ENCODE results near the gene LTBP1.

LTBP1 gene

DNA sequence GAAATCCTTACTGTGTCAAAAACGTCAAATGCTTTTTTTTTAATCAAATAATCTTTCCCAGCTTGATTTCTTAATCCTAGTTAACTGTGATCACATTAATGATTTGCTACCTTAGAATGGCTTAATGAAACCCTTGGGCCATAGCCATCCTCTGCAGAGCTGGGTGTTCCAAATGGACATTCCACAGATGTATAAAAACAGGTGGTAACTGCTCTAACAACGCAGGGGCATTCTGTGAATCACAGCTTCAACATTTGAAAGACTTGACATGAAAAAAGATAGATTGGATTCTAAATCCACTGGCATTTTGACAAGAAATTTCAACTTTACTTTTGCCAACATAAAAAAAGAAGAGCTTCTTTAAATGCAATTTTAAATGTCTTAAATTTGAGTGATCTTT, 459.9 kb downstream of the LTBP1 start:
- Histone ChIP-seq H3K4me3 (ENCODE audit: low read length in 2 of 2) (no peak overlapping the region), H3K27ac (ENCODE audit: low read depth in 2 of 2, low read length in 2 of 2) (no peak overlapping the region), H3K4me1 (ENCODE audit: control insufficient read depth in 2 of 2, insufficient read depth in 2 of 2, low read length in 2 of 2) (no peaks in the 10 kb centered on the region), H3K36me3 (ENCODE audit: control insufficient read depth in 2 of 2, insufficient read depth in 2 of 2, low read length in 2 of 2) (no peaks in the 10 kb centered on the region), H3K9me3 (ENCODE audit: control insufficient read depth in 2 of 2, low read length in 2 of 2) (no peaks in the 10 kb centered on the region), H3K9ac (ENCODE audit: low read depth in 1 of 2, low read length in 2 of 2) (no peak overlapping the region), H3K27me3 (ENCODE audit: control insufficient read depth in 2 of 2, insufficient read depth in 2 of 2, low read length in 2 of 2) (no peaks in the 10 kb centered on the region)

- H3K27ac ChIP-seq (ENCODE audit: low read depth in 2 of 2, low read length in 2 of 2): no peak overlapping the region
Measured at GRCh38 chr2:33408109-33408508, 461.4 kb downstream of the LTBP1 start.

DNA sequence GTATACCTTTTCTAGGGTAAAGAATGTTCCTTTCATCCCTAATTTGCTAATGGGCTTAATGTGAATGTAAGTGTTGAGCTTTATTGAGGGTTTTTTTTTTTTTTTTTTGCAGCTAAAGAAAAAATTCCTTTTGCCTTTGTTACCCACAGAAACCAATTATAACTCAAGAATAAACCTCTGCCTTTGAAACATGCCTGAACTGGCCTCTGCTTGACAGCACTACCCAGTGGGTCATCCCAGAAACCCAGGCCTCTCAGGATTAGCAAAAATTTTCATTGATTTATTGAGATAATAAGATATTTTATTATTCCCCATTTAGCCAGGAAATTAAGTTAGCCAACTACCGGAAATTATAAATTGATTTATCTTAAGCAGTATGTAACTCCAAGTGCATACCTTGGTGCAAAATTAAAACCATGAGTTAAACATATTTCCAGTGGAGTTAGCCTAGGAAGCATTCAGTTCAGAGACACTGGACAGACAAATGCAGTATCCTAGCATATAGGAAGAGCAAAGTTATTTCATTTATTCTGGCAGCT, 462.7 kb downstream of the LTBP1 start:
- H3K36me3 ChIP-seq (ENCODE audit: control insufficient read depth in 2 of 2, insufficient read depth in 2 of 2, low read length in 2 of 2): no peaks in the 10 kb centered on the region
- no peak overlapping the region for H3K27ac ChIP-seq (ENCODE audit: low read depth in 2 of 2, low read length in 2 of 2)
- no peak overlapping the region for H3K4me3 ChIP-seq (ENCODE audit: low read length in 2 of 2)
- H3K9ac ChIP-seq (ENCODE audit: low read depth in 1 of 2, low read length in 2 of 2): no peak overlapping the region
- H3K4me1 ChIP-seq (ENCODE audit: control insufficient read depth in 2 of 2, insufficient read depth in 2 of 2, low read length in 2 of 2): no peaks in the 10 kb centered on the region
- H3K9me3 ChIP-seq (ENCODE audit: control insufficient read depth in 2 of 2, low read length in 2 of 2): no peaks in the 10 kb centered on the region
- no peaks in the 10 kb centered on the region for H3K27me3 ChIP-seq (ENCODE audit: control insufficient read depth in 2 of 2, insufficient read depth in 2 of 2, low read length in 2 of 2)

More at GRCh38 chr2:33408109-33408508, 461.4 kb downstream of the LTBP1 start:
- Histone ChIP-seq H3K4me3 (ENCODE audit: low read length in 2 of 2) (no peak overlapping the region), H3K9ac (ENCODE audit: low read depth in 1 of 2, low read length in 2 of 2) (no peak overlapping the region), H3K36me3 (ENCODE audit: control insufficient read depth in 2 of 2, insufficient read depth in 2 of 2, low read length in 2 of 2) (no peaks in the 10 kb centered on the region), H3K4me1 (ENCODE audit: control insufficient read depth in 2 of 2, insufficient read depth in 2 of 2, low read length in 2 of 2) (no peaks in the 10 kb centered on the region), H3K9me3 (ENCODE audit: control insufficient read depth in 2 of 2, low read length in 2 of 2) (no peaks in the 10 kb centered on the region), H3K27me3 (ENCODE audit: control insufficient read depth in 2 of 2, insufficient read depth in 2 of 2, low read length in 2 of 2) (no peaks in the 10 kb centered on the region)

- Histone ChIP-seq H3K9ac (ENCODE audit: low read depth in 1 of 2, low read length in 2 of 2) (no peak overlapping the region), H3K36me3 (ENCODE audit: control insufficient read depth in 2 of 2, insufficient read depth in 2 of 2, low read length in 2 of 2) (no peaks in the 10 kb centered on the region), H3K4me1 (ENCODE audit: control insufficient read depth in 2 of 2, insufficient read depth in 2 of 2, low read length in 2 of 2) (no peaks in the 10 kb centered on the region), H3K27me3 (ENCODE audit: control insufficient read depth in 2 of 2, insufficient read depth in 2 of 2, low read length in 2 of 2) (no peaks in the 10 kb centered on the region), H3K4me3 (ENCODE audit: low read length in 2 of 2) (no peak overlapping the region), H3K9me3 (ENCODE audit: control insufficient read depth in 2 of 2, low read length in 2 of 2) (no peaks in the 10 kb centered on the region), H3K27ac (ENCODE audit: low read depth in 2 of 2, low read length in 2 of 2) (no peak overlapping the region)
Measured at GRCh38 chr2:33411765-33412164, 465.0 kb downstream of the LTBP1 start.

- H3K9ac ChIP-seq (ENCODE audit: low read depth in 1 of 2, low read length in 2 of 2): no peak overlapping the region
- H3K27ac ChIP-seq (ENCODE audit: low read depth in 2 of 2, low read length in 2 of 2): no peak overlapping the region
Measured at GRCh38 chr2:33412920-33413319, 466.2 kb downstream of the LTBP1 start.

DNA sequence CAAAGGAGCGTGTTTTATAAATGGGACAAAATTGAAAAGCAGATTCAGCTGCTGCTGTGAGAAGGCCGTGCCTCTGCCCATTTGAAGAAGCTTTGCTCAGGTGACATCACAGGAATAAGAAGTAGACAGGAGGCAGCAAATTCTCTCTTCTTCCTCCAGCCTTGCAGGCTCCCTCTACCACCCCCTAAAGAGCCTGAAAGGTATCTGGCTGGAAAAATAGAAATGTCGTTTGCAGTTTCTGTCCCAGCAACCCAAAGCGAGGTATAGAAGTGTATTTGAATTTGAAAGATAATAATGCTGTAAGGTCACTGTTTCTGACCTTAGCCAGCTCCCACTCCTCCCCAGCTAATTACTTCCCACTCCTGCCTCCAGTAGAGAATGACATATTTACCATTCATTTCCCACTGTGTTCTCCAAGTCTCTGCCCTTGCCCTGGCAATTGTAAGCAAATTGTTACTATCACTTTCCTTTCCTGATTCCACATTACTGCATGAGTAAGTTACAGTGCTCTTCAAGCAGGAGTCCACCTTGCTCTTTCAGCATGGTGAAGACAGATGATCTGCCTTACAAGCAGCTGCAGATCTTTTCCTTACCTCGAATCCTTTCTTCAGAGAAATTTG, 472.9 kb downstream of the LTBP1 start:
- H3K27me3 ChIP-seq (ENCODE audit: control insufficient read depth in 2 of 2, insufficient read depth in 2 of 2, low read length in 2 of 2): no peaks in the 10 kb centered on the region
- H3K27ac ChIP-seq (ENCODE audit: low read depth in 2 of 2, low read length in 2 of 2): no peak overlapping the region
- no peaks in the 10 kb centered on the region for H3K4me1 ChIP-seq (ENCODE audit: control insufficient read depth in 2 of 2, insufficient read depth in 2 of 2, low read length in 2 of 2)
- no peak overlapping the region for H3K4me3 ChIP-seq (ENCODE audit: low read length in 2 of 2)
- no peaks in the 10 kb centered on the region for H3K36me3 ChIP-seq (ENCODE audit: control insufficient read depth in 2 of 2, insufficient read depth in 2 of 2, low read length in 2 of 2)
- no peaks in the 10 kb centered on the region for H3K9me3 ChIP-seq (ENCODE audit: control insufficient read depth in 2 of 2, low read length in 2 of 2)
- no peak overlapping the region for H3K9ac ChIP-seq (ENCODE audit: low read depth in 1 of 2, low read length in 2 of 2)

More at GRCh38 chr2:33412920-33413319, 466.2 kb downstream of the LTBP1 start:
- no peak overlapping the region for H3K4me3 ChIP-seq (ENCODE audit: low read length in 2 of 2)
- H3K27me3 ChIP-seq (ENCODE audit: control insufficient read depth in 2 of 2, insufficient read depth in 2 of 2, low read length in 2 of 2): no peaks in the 10 kb centered on the region
- H3K4me1 ChIP-seq (ENCODE audit: control insufficient read depth in 2 of 2, insufficient read depth in 2 of 2, low read length in 2 of 2): no peaks in the 10 kb centered on the region
- no peaks in the 10 kb centered on the region for H3K36me3 ChIP-seq (ENCODE audit: control insufficient read depth in 2 of 2, insufficient read depth in 2 of 2, low read length in 2 of 2)
- no peaks in the 10 kb centered on the region for H3K9me3 ChIP-seq (ENCODE audit: control insufficient read depth in 2 of 2, low read length in 2 of 2)

DNA sequence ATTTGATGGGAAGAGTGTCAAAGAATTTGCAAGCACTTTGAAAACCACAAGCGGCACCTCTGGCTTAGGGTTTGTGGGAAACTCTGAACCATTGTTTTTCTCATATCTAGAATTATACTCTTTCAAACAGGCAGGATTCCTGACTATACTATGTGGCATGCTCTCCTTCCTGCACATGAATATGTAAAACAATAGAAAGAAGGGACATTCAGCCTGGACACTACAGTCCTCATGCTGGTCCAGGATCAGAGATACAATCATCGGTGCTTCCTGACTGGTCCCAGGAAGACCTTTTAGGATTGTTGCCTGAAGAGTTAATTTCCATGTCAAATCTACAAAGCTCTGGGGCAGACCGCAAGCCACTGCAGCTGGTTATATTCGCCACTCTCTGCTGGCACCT, 474.0 kb downstream of the LTBP1 start:
- H3K27me3 ChIP-seq (ENCODE audit: control insufficient read depth in 2 of 2, insufficient read depth in 2 of 2, low read length in 2 of 2): no peaks in the 10 kb centered on the region
- no peak overlapping the region for H3K4me3 ChIP-seq (ENCODE audit: low read length in 2 of 2)
- no peaks in the 10 kb centered on the region for H3K9me3 ChIP-seq (ENCODE audit: control insufficient read depth in 2 of 2, low read length in 2 of 2)
- no peak overlapping the region for H3K27ac ChIP-seq (ENCODE audit: low read depth in 2 of 2, low read length in 2 of 2)
- no peaks in the 10 kb centered on the region for H3K36me3 ChIP-seq (ENCODE audit: control insufficient read depth in 2 of 2, insufficient read depth in 2 of 2, low read length in 2 of 2)
- H3K9ac ChIP-seq (ENCODE audit: low read depth in 1 of 2, low read length in 2 of 2): no peak overlapping the region
- no peaks in the 10 kb centered on the region for H3K4me1 ChIP-seq (ENCODE audit: control insufficient read depth in 2 of 2, insufficient read depth in 2 of 2, low read length in 2 of 2)

DNA sequence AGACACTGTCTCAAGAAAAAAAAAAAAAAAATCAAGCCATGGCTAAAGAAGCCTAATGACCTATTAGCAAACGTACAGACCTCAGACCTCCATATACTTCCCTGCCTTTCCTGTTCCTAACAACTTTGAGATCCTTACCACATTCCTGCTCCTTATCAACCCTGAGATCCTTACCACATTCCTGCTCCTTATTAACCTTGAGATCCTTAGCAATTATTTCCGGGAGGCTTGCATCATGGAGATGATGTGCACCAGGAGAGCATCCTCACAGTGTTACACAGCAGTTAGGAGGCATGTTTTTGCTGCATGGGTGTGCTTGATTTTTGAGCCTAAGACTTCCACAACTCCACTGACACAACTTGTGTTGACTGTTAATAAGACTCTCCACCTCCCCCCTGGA, 475.1 kb downstream of the LTBP1 start:
- Histone ChIP-seq H3K27me3 (ENCODE audit: control insufficient read depth in 2 of 2, insufficient read depth in 2 of 2, low read length in 2 of 2) (no peaks in the 10 kb centered on the region), H3K9ac (ENCODE audit: low read depth in 1 of 2, low read length in 2 of 2) (no peak overlapping the region), H3K27ac (ENCODE audit: low read depth in 2 of 2, low read length in 2 of 2) (no peak overlapping the region), H3K4me1 (ENCODE audit: control insufficient read depth in 2 of 2, insufficient read depth in 2 of 2, low read length in 2 of 2) (no peaks in the 10 kb centered on the region), H3K9me3 (ENCODE audit: control insufficient read depth in 2 of 2, low read length in 2 of 2) (no peaks in the 10 kb centered on the region), H3K36me3 (ENCODE audit: control insufficient read depth in 2 of 2, insufficient read depth in 2 of 2, low read length in 2 of 2) (no peaks in the 10 kb centered on the region), H3K4me3 (ENCODE audit: low read length in 2 of 2) (no peak overlapping the region)

DNA sequence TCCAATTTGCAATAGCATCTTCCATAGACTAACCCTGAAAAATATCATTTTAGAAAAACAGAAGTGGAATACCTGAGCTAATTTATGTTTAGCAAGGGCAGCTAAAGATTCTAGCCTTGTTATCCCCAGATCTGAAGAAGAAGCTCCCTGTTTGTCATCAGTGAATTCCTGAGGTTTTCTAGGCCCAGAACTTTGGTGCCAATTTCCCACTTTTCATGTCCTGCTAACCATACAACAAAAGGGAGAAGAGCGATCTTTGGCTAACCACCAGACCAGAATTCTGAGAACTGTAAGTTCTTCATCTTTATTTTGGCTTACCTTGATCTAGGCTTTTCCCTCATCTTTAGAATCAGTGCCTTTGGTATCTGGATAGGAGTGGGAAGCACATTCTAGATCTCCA, 478.4 kb downstream of the LTBP1 start:
- H3K36me3 ChIP-seq (ENCODE audit: control insufficient read depth in 2 of 2, insufficient read depth in 2 of 2, low read length in 2 of 2): no peaks in the 10 kb centered on the region
- H3K27ac ChIP-seq (ENCODE audit: low read depth in 2 of 2, low read length in 2 of 2): no peak overlapping the region
- H3K9me3 ChIP-seq (ENCODE audit: control insufficient read depth in 2 of 2, low read length in 2 of 2): no peaks in the 10 kb centered on the region
- no peaks in the 10 kb centered on the region for H3K4me1 ChIP-seq (ENCODE audit: control insufficient read depth in 2 of 2, insufficient read depth in 2 of 2, low read length in 2 of 2)
- no peak overlapping the region for H3K4me3 ChIP-seq (ENCODE audit: low read length in 2 of 2)
- no peaks in the 10 kb centered on the region for H3K27me3 ChIP-seq (ENCODE audit: control insufficient read depth in 2 of 2, insufficient read depth in 2 of 2, low read length in 2 of 2)
- no peak overlapping the region for H3K9ac ChIP-seq (ENCODE audit: low read depth in 1 of 2, low read length in 2 of 2)

DNA sequence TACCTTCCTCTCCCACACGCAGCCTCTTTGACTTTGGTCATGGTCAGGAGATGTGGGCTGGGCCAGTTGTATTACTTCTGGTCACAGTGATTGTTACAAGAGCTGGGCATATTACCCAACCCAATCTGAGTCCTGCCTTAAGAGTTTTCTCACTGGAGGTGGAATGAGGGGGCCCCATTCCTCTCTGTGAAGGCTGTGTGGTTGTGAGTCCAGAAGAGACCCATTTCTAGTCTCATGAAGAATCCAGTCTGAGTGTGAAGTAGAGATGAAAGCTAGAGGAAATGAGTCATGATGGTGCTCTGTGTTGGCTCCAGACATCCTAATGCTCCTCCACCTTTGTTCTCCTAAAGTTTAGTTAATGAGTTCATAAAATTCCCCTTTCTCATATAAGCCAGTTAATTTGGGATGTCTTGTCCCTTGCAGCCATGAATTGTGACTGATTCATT, 478.9 kb downstream of the LTBP1 start:
- no peaks in the 10 kb centered on the region for H3K36me3 ChIP-seq (ENCODE audit: control insufficient read depth in 2 of 2, insufficient read depth in 2 of 2, low read length in 2 of 2)
- no peak overlapping the region for H3K27ac ChIP-seq (ENCODE audit: low read depth in 2 of 2, low read length in 2 of 2)
- H3K9me3 ChIP-seq (ENCODE audit: control insufficient read depth in 2 of 2, low read length in 2 of 2): no peaks in the 10 kb centered on the region
- H3K9ac ChIP-seq (ENCODE audit: low read depth in 1 of 2, low read length in 2 of 2): no peak overlapping the region
- H3K4me3 ChIP-seq (ENCODE audit: low read length in 2 of 2): no peak overlapping the region
- H3K4me1 ChIP-seq (ENCODE audit: control insufficient read depth in 2 of 2, insufficient read depth in 2 of 2, low read length in 2 of 2): no peaks in the 10 kb centered on the region
- H3K27me3 ChIP-seq (ENCODE audit: control insufficient read depth in 2 of 2, insufficient read depth in 2 of 2, low read length in 2 of 2): no peaks in the 10 kb centered on the region
